SK-N-MC (cell line): ENCODE data around the gene CAST.

Source experiments
- EZH2 ChIP-seq: fragments of 200-600 bp; sonication (generic); IDR thresholded peaks from one replicate; pipeline ENCODE4 v1.6.1; 2017; ENCODE audit warnings: antibody characterized with exemption
- POLR2AphosphoS5 ChIP-seq: IDR thresholded peaks from 2 replicates; pipeline ENCODE4 v1.6.1; 2012; ENCODE audit warnings: mild to moderate bottlenecking, low read depth, low read length, borderline replicate concordance

GRCh38 chr5:96818125-96818788 is 156.1 kb downstream of the CAST start:
- TF ChIP-seq POLR2AphosphoS5 (no peak; the same call in 1 of the 2 replicates), EZH2 (no peak)
